NCI-H1092 (cell line): ENCODE measurements around the gene CAB39L.

Source experiments
- DNase-seq: peaks from one replicate; lab custom pipeline; 2025; lab: John Stamatoyannopoulos, UW

The CAB39L gene

DNA sequence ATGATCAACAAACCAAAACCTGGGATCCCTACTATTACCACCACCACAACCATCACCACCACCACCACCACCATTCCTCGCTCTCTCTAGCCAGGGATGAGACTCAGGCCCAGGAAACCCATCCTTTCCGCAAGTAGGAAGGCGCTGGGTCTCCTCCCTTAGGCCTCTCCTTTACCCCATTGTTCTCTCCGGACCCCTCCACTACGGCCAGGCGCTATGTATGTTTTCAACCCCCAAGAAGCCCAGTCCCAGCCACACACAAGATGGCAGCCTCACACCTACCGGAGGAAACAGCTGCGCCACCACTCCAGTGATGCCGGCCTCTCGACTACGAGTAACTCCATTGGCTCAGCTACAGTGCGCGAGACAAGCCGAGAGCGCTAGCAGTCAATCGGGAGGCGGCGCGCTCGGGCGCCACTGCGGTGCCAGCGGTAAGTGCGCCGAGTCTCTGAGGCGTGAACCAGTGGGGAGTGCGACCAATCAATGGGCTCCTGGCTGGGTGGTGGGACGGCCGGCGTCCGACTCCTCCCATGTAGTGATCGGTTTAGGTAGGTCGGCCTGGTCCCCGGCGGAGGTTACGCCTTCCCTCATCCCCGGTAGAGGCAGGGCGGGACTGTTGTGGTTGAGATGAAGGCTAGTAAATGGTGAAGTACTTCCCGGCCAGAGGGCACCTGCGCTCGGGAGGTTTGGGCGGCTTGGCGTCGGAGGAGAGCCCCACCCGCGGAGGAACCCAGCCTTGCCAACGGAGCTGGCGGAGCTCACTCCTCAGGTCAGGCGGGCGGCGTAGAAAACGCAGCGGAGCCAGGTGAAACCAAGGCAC is at the start of gene CAB39L, which contains the start of gene SETDB2:
Gene CAB39L, minus strand, starts transcription at position 361 of the 820 bp plus-strand sequence. CDS start 61,154 bp downstream, outside the sequence.
Gene SETDB2, plus strand, starts transcription at position 571 of the 820 bp plus-strand sequence. CDS start 7,620 bp downstream, outside the sequence.
- DNase-seq: peak; percentile 98

DNA sequence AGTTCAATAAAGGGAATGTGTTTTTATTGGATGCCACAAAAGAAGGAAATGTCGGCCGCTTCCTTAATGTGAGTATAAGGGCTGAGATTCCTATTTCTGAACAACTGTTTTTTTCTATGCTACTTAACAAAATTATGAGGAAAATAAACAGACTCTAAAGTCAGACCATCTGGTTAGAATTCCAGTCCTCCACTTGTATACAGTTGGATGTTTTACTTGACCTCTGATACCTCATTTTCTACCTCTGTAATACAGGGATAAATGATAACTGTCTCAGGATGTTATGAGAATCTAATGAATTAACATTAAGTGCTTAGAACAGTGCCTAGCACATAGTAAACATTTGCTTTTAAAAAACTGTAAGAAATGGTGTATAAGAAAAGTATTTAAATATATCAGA is 44.7 kb upstream of the CAB39L start:
- no peak for DNase-seq

- no peak for DNase-seq
Observed at GRCh38 chr13:49481788-49482187, 37.9 kb upstream of the CAB39L start.

- DNase-seq: no peak
Observed at GRCh38 chr13:49476529-49476928, 32.7 kb upstream of the CAB39L start.

DNA sequence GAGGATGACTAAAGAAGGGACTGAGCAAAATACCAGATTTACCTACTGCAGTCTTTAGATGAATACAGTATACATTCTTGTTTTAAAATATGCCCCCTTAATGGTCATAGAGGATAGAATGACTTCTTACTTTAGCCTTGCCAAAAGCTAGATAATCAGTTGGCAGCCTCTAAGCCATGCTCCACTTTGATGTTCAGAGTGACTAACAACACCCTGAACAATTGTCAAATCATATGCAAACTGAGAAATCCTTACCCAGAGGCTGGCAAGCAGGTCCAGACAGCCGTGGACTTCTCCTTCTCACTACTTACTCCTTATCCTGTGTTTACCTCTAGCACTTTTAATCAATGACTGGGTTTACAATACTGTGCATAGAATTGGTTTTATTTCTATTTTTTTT is 28.3 kb upstream of the CAB39L start:
- DNase-seq: no peak

- DNase-seq: no peak
Observed at GRCh38 chr13:49466292-49466838, 22.5 kb upstream of the CAB39L start.

DNA sequence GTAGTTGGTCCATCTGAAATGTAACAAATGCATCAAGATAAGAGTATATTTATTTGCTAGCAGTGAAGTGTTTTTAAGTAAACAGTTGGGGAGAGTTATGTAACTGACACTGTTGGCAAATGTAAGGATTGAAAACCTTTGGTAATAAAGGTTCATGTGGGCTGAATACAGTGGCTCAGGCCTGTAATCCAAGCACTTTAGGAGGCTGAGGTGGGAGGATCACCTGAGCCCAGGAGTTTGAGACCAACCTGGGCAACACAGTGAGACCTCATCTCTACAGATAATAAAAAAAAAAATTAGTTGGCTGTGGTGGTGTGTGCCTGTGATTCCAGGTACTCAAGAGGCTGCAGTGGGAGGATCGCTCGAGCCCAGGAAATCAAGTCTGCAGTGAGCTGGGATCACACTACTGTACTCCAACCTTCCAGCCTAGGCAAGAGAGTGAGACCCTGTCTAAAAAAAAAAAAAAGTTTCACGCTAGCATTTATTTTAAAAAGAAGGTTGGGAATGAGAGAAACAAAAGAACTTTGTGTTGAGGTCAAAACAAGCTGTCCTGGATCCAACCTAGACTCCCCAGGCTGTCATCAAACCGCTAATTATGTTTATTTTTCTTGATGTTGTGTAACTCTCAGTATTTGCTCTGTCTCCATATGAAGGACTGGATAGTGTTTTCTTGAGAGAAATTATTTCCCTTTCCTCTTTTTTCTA is 20.9 kb upstream of the CAB39L start:
- DNase-seq: no peak

- no peak for DNase-seq
Observed at GRCh38 chr13:49464085-49464484, 20.2 kb upstream of the CAB39L start.

DNA sequence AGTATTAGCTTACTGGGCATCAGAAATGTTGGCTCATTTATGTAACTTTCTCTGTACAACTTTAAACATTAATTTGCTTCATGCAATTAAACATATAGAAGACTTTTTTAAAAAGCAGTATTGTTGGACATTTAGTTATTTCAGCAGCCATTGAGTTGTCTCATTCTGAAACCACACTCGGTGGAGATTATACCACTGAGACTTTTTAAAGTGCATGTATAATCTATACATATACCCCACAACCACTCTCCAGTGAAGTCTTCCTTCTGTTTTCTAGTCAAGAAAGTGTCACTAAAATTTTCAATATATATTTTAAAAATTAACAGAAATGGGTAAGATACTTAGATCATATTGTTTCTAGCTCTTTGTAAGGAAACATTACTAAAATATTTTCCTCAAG is 15.7 kb upstream of the CAB39L start:
- no peak for DNase-seq

- DNase-seq: no peak
Observed at GRCh38 chr13:49457221-49457620, 13.4 kb upstream of the CAB39L start.

- no peak for DNase-seq
Observed at GRCh38 chr13:49456156-49456555, 12.3 kb upstream of the CAB39L start.

DNA sequence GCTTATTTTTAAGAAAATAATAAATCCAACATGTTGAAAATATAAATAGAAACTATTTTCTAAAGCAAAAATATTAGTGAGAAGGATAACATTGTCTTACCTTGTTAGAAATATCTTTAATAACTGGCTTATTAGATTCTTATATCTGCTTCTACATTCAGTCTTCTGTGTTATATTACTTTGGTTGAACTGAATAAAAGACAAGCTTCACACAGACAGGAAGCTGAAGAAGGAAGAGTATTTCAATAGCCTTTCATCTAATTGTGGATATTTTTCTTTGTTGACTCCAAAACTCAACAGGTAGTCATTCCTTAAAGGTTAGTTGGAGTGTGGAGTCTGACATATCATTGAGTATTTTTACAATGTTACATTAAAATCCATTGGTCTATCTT is 11.1 kb upstream of the CAB39L start:
- no peak for DNase-seq

- DNase-seq: no peak
Observed at GRCh38 chr13:49454388-49455006, 10.6 kb upstream of the CAB39L start.

DNA sequence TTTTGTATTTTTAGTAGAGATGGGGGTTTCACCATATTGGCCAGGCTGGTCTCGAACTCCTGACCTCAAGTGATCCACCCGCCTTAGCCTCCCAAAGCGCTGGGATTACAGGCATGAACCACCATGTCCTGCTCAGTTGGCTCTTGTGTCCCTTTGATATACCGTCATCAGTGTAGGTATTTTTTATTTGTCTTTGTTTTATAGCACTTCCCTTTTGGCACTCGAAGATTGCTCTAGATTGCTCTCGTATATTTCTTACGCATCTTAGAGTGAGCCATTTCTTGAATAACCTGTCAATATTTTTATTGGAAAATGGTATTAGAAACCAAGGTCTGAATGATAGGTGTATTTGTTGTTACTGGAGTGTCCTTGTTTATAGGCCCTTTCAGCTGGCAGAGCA is 9.6 kb upstream of the CAB39L start:
- no peak for DNase-seq

DNA sequence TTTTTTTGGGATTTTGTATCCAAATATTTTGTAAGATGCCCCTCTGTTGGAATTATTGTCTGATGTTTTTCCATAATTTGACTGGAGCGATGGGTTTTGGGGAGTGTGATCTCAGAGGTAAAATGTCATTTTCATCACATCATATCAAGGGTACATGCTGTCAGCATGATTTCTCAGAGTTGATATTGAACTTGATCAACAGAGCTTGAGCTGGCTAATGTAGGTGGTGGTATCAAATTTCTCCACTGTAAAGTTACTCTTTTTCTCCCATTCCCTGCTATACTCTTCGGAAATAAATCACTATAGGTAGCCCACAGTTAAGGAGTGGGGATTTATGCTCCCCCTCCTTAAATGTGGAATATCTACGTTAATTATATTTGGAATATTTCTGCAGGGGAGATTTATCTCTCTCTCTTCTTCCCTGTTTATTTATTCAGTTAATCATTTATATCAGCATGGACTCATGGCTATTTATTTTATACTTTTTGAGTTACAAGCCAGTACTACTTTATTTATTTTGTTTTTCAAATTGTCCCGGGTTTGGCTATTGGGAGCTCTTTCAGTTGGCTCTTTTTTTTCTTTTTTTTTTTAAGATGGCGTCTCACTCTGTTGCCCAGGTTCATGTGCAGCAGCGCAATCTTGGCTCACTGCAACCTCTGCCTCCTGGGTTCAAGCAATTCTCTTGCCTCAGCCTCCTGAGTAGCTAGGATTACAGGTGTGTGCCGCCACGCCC is 9.0 kb upstream of the CAB39L start:
- no peak for DNase-seq

- DNase-seq: no peak
Observed at GRCh38 chr13:49450105-49450819, 6.4 kb upstream of the CAB39L start.

DNA sequence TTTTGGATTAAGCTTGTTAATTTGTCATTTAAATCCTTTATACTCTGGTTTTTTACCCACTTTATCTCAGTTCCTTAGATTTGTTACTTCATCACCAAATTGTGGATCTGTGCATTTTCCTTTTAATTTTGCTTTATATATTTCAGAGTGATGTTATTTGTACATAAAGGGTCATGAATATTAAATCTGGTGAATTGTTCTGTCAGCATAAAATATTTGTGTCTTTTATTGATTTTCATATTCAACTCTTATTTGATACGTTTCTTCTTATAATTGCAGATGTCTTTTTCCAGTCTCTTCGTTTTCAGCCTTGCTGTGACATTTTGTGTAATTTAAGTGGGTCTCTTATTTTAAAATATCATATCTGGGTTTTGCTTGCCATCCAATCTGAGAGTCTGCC is 4.9 kb upstream of the CAB39L start:
- DNase-seq: no peak

GRCh38 chr13:49446473-49446872 is 2.6 kb upstream of the CAB39L start:
- no peak for DNase-seq

DNA sequence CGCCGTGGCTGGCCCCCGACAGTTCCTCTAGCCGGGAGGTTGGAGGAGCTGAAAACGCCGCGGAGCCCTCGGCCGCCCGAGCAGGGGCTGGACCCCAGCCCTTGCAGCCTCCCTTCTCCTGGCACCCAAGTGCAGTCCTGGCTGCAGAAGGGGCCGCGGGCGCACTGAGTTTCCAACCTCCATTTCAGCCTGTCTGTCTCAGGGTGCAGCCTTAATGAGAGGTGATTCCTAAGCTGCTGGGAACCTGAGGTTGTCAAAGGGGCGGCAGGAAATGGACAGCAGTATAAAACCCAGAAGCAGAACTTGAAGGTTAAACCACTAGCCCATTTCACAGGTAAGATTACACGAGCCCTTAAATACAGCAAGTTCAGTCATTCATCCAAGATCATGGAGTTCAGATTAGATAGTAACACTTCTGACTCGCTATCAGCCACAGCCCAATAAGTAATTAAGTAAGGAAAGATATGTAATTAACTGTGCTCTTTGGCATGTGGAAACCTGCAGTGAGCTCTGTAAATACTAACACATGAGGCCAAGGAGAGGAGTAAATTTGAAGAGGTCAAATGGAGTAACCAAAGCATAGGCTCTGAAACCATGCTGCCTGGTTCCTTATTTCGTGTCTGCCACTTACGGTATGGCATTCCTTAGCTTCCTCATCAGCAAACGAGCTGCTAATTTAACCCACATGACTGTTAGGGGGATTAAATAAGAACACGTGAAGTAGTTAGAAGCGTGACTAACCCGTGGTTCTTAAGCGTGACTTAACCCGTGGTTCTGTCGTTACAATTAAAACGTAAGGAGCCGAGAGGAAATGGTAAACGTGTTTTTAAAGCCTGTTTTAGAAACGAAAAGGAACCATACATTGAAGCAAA is 896 bp upstream of the CAB39L start:
- DNase-seq: no peak

DNA sequence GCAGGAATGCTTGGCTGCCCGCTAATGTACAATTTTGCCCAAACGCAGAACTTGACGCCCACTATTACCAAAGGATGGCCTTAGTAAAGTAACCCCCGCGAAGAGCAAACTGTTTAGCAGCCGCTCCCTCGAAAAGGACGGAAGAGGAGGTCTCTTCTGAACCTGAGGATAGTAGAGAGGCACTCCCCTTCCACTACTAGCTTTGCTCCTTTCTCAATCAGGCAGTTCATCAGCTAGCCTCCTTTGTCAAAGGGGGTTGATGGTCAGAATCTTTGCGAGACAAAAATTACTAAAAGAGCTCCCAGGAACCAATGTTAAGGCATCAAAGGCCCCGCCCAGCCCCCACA is 534 bp downstream of the CAB39L start:
- no peak for DNase-seq
